Suppressor macrophage (primary cell): ENCODE data around the gene TUBD1.

Source experiments
- DNase-seq, 4 experiments: peaks; one replicate each; pipeline ENCODE4 v3.0.0-alpha.2; 2020 to 2022

TUBD1 gene

DNA sequence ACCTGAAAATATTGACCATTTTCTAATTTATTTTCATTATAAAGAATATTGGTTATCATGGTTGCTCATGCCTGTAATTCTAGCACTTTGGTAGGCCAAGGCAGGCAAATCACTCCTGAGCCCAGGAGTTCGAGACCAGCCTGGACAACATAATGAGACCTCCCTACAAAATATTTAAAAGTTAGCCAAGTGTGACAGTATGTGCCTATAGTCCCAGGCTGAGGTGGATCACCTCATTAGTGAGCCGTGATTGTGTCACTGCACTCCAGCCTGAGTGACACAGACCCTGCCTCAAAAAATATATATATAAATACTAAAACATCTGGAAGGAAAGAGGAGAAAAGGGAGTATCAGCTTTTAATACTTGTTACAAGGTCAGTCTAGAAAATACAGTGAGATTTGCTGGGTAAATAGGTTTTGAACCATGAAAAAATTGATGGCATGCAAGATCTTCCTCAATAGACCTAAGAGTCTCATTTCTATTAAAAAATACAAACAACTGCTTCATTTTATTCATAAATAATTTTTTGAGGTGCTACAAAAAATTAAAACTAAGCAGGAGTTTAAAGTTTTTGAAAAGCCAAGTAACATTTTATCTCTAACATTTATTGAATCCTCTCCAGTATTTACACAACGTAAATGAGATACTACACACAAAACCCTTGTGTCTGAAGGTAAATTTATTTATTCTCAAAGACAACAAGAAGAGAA lies 47.7 kb downstream of the TUBD1 start:
- peak in 2 of 4 experiments; percentile 35 to 54 for DNase-seq

- peak; percentile 72 to 92 (median 88) for DNase-seq
Measured at GRCh38 chr17:59842901-59843652, 49.7 kb downstream of the TUBD1 start.

DNA sequence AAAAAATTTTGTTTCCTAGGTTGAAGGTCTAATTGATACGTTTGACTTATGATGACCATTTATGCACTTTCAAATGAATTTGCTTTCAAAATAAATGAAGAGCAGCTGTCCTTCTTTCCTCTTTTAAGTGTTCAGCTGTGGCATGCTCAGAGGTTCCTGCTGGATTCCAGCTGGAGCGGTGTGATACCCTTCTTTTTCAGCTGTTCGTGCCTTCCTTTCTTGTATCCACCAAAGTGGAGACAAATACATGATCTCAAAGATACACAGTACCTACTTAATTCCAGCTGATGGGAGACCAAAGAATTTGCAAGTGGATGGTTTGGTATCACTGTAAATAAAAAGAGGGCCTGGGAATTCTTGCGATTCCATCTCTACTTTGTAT lies 50.9 kb downstream of the TUBD1 start:
- DNase-seq: peak in 1 of 4 experiments; percentile 15

DNA sequence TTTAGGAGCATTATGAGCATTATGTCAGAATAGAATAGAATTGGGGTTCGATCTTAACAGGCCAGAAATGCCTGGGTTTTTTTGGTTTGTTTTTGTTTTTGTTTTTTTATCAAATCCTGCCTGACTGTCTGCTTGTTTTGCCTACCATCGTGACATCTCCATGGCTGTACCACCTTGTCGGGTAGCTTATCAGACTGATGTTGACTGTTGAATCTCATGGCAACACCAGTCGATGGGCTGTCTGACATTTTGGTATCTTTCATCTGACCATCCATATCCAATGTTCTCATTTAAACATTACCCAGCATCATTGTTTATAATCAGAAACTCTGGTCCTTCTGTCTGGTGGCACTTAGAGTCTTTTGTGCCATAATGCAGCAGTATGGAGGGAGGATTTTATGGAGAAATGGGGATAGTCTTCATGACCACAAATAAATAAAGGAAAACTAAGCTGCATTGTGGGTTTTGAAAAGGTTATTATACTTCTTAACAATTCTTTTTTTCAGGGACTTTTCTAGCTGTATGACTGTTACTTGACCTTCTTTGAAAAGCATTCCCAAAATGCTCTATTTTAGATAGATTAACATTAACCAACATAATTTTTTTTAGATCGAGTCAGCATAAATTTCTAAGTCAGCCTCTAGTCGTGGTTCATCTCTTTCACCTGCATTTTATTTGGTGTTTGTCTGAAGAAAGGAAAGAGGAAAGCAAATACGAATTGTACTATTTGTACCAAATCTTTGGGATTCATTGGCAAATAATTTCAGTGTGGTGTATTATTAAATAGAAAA lies 51.5 kb downstream of the TUBD1 start:
- peak in 2 of 4 experiments; percentile 19 to 45 for DNase-seq

GRCh38 chr17:59840329-59841090 lies 52.2 kb downstream of the TUBD1 start:
- DNase-seq: peak in 3 of 4 experiments; percentile 36 to 52 (median 41)

GRCh38 chr17:59839651-59840328 lies 53.0 kb downstream of the TUBD1 start:
- DNase-seq: peak in 3 of 4 experiments; percentile 24 to 52 (median 31)

GRCh38 chr17:59838052-59838916 lies 54.5 kb downstream of the TUBD1 start:
- peak; percentile 45 to 61 (median 48) for DNase-seq

GRCh38 chr17:59837308-59838051 lies 55.3 kb downstream of the TUBD1 start:
- peak; percentile 92 to 100 (median 97) for DNase-seq

- DNase-seq: no peak
Measured at GRCh38 chr17:59832883-59833379, 59.8 kb downstream of the TUBD1 start.

DNA sequence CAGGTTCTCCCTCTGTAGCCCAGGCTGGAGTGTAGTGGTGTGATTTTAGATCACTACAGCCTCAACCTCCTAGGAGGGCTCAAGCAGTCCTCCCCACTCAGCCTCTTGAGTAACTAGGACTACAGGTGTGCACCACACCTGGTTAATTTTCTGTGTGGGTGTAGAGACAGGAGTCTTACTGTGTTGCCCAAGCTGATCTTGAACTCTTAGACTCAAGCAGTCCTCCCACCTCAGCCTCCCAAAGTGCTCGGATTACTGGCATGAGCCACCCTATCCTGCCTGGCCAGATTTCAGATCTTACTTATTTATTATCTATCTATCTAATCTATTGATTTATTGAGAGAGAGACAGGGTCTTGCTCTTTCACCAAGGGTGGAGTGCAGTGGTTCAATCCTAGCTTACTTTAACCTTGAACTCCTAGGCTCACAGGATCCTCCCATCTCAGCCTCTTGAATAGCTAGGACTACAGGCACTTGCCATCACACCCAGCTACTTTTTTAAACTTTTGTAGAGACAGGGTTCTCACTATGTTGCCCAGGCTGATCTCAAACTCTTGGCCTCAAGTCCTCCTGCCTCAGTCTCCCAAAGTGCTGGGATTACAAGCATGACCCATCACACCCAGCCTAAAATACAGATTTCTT lies 61.8 kb downstream of the TUBD1 start:
- DNase-seq: no peak

DNA sequence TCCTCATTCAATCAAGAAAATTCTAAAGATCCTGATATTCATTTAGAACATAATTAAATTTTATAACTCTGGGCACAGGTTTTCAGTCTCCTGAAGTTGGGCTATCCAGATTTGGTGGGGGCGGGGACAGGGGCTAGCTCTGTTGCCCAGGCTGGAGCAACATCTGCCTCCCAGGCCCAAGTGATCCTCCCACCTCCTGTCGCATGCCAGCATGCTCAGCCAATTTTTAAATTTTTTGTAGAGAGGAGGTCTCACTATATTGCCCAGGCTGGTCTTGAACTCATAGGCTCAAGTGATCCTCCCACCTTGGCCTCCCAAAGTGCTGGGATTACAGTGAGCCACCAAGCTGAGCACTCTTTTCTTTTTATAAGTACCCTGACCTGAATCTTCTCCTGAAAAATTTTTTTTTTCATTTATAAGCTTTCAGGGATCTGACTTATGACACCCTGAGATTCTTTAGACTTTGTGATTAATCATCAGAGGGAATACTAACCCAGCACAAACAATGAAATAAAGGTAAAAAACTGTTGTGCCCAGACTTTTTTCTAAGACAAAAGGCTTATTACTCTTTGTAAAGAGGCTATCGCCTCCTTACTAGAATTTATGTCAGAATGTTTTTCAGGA lies 62.6 kb downstream of the TUBD1 start:
- no peak for DNase-seq

GRCh38 chr17:59829217-59830006 lies 63.3 kb downstream of the TUBD1 start:
- DNase-seq: peak; percentile 44 to 87 (median 64)

DNA sequence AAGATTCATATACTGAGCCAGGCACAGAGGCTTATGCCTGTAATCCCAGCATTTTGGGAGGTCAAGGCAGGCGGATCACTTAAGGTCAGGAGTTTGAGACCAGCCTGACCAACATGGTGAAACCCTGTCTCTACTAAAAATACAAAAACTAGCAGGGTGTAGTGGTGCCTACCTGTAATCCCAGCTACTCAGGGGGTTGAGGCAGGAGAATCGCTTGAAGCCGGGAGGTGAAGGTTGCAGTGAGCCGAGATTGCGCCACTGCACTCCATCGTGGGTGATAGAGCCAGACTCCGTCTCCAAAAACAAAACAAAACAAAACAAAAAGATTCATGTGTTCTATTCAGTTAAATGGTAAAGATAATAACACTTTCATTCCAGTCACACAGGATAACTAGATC lies 63.9 kb downstream of the TUBD1 start:
- peak in 1 of 4 experiments; percentile 32 for DNase-seq

DNA sequence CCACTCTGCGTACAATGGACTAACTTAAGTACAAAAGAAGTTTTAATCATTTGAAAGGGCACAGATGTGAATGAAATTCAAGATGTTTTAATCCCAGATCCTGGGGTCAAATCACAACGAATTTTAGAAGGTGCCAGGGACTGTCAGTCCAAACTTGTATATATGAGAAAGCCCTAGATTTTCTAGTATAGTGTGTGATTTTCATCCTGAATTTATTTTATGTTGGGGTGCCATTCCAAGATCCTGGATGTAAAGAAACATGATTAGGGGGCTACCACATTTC lies 64.3 kb downstream of the TUBD1 start:
- no peak for DNase-seq

DNA sequence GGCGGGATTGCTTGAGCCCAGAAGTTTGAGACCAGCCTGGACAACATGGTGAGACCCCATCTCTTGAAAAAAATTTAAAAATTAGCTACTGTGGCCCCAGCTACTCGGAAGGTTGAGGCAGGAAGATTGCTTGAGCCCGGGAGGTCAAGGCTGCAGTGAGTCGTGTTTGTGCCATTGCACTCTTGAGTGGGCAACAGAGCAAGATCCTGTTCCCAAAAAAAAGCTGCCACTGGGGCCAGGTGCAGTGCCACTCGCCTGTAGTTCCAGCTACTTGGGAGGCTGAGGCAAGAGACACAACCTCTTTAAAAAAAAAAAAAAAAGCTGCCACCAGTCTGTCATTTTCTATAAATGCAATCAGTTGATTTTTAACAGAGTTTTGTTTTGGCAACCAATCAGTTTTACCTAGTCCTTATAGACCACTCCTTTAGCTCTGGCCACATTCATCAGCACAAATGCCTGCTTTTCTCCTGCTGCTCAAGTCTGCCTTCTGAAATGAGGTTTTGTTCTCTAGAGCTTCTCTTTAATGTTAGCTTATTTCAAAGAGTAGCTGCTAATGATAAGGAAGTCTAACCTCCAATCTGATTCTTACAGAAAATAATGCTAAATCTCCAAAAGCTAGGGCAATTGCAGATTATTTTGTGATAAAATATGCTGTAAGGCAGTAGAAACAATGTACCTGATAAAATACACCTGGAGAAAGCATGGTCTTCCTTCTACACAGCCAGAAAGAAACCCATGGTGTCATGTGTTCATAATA lies 64.8 kb downstream of the TUBD1 start:
- DNase-seq: peak in 1 of 4 experiments; percentile 10

GRCh38 chr17:59826706-59827453 lies 65.9 kb downstream of the TUBD1 start:
- DNase-seq: no peak
